CD4-positive, alpha-beta T cell (primary cell): Measurements from ENCODE around the gene CRYGS. TPM values are rescaled to one million over a fixed set of nuclear protein-coding genes. Genes with fewer than 3 reads are reported as not detected.
A peak's percentile ranks its signal among the peaks of the same experiment; 100 is the strongest.

Experiments used
- ATAC-seq: fragments of 200-7000 bp; cut with Tn5 transposase; one replicate; pipeline ENCODE4 v1.10.0; 2022; ENCODE audit warnings: mild to moderate bottlenecking; ENCODE audit not compliant: poor library complexity
- CTCF ChIA-PET: fragments of 350-600 bp; sonication (Branson Sonifier 250); formaldehyde crosslinking; loops from one replicate; lab custom pipeline; 2021; ENCODE audit warnings: antibody characterized with exemption, inconsistent platforms; lab: Charles Lee
- POLR2A ChIA-PET: fragments of 350-600 bp; sonication (Branson Sonifier 250); formaldehyde crosslinking; loops from one replicate; lab custom pipeline; 2021; ENCODE audit warnings: antibody characterized with exemption, inconsistent platforms; lab: Charles Lee
- DNase-seq, 14 experiments: peaks; one replicate each; pipeline ENCODE4 v3.0.0-alpha.2; 2013 to 2020; ENCODE audit warnings: mixed read lengths in 2 of 14
- H3K27ac ChIP-seq, 2 donors: one replicate each; pipeline versions ENCODE4 v1.5.1 to v1.7.0; 2013; ENCODE audit warnings: low read length in 2 of 2, low read depth in 1 of 2, mild to moderate bottlenecking in 1 of 2
- H3K27me3 ChIP-seq, 2 experiments: 1 replicate in 1 of 2; 2 replicates in 1 of 2; pipeline versions ENCODE4 v1.6.1 to v1.7.0; 2013; ENCODE audit warnings: low read length in 2 of 2, control low read depth in 1 of 2, mild to moderate bottlenecking in 1 of 2, moderate library complexity in 1 of 2; ENCODE audit not compliant: insufficient read depth in 2 of 2, control insufficient read depth in 1 of 2
- H3K36me3 ChIP-seq: one replicate; pipeline ENCODE4 v1.6.1; 2013; ENCODE audit warnings: low read length, control low read depth; ENCODE audit not compliant: insufficient read depth
- H3K4me1 ChIP-seq: one replicate; pipeline ENCODE4 v1.6.1; 2013; ENCODE audit warnings: low read length, control low read depth; ENCODE audit not compliant: insufficient read depth
- H3K4me3 ChIP-seq: one replicate; pipeline ENCODE4 v1.5.1; 2013; ENCODE audit warnings: mild to moderate bottlenecking, low read length, moderate library complexity
- H3K9me3 ChIP-seq, 2 experiments: 1 replicate in 1 of 2; 2 replicates in 1 of 2; pipeline versions ENCODE4 v1.6.1 to v1.7.0; 2013; ENCODE audit warnings: low read length in 2 of 2, mild to moderate bottlenecking in 2 of 2, control low read depth in 1 of 2, moderate library complexity in 1 of 2; ENCODE audit not compliant: control insufficient read depth in 1 of 2, insufficient read depth in 1 of 2
- H3K27ac Mint-ChIP-seq: one replicate; pipeline ENCODE4 v1.8.0; 2020; ENCODE audit warnings: mixed read lengths
- H3K27me3 Mint-ChIP-seq: one replicate; pipeline ENCODE4 v1.8.0; 2021; ENCODE audit warnings: mixed read lengths
- H3K36me3 Mint-ChIP-seq: one replicate; pipeline ENCODE4 v1.8.0; 2021; ENCODE audit warnings: low read depth, mixed read lengths
- H3K4me1 Mint-ChIP-seq: one replicate; pipeline ENCODE4 v1.8.0; 2021; ENCODE audit warnings: low read depth, mixed read lengths
- H3K4me3 Mint-ChIP-seq: one replicate; pipeline ENCODE4 v1.8.0; 2020; ENCODE audit warnings: mild to moderate bottlenecking, mixed read lengths
- H3K9me3 Mint-ChIP-seq: one replicate; pipeline ENCODE4 v1.8.0; 2020; ENCODE audit warnings: mixed read lengths
- CTCF ChIP-seq: fragments of 200-600 bp; IDR thresholded peaks from one replicate; pipeline ENCODE4 v1.8.0; 2022; ENCODE audit warnings: antibody characterized with exemption, mild to moderate bottlenecking
- intact Hi-C, 2 experiments: fragments of 100-400 bp; cut with DNase I in 1 of 2; cut with micrococcal nuclease in 1 of 2; formaldehyde crosslinking; loops; one replicate each; pipeline versions ENCODE4 v1.15.1 to v1.9.0; 2023 to 2025; cut with DNase I, micrococcal nuclease
- total RNA-seq, 174 experiments: library from RNA in 2 of 174; stranded (reverse) in 2 of 174; gene quantifications; one replicate each; pipeline ENCODE4 v1.2.3 and lab custom pipeline; 2021 to 2026

CRYGS gene
- total RNA-seq, 2 experiments from 2014 or later: 1.9 to 2.3 TPM

GRCh38 chr3:186590580-186591295 lies 46.6 kb upstream of the CRYGS start:
- ChIA-PET POLR2A (interaction anchor here (1.7 kb wide), 1 partner anchor 27 kb away, joined by 4 read pairs; no protein-coding TSS in a partner anchor), CTCF (interaction anchor here (0.8 to 1.8 kb wide), 2 partner anchors 18 to 26 kb away, joined by 4 read pairs; no protein-coding TSS in a partner anchor)

DNA sequence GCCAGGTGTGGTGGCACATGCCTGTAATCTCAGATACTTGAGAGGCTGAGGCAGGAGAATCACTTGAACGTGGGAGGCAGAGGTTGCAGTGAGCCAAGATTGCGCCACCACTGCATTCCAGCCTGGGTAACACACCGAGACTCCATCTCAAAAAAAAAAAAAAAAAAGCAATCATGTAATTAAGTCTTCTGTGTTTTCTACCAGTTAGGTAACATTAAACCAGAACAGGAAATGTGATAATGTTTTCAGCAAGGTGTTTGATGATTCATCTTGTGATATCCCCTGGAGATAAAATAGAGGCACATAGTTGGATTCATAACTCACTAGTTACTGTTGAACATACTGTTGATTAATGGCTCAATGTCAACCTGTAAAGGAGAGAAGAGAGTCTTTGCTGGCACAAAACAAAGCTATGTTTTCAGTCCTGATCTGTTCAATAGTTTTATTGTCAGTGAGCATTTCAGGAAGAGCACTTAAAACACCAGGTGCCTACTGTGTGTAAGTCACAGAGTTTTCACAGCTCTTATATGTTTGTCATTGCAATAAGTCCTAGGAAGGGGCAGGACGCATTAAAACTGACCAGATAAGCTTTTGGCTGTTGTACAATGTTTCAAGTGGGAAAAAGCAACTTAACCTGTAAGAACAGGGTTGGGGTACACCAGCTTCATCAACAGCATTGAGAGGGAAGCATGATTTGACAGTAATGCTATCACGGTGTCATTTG lies 45.8 kb upstream of the CRYGS start:
- no peak overlapping the region for H3K4me3 Mint-ChIP-seq
- ATAC-seq: peak; percentile 74
- no peak overlapping the region for H3K27ac ChIP-seq
- H3K36me3 ChIP-seq: peaks cover 12% of the 10 kb centered on the region
- no peak overlapping the region for H3K27ac Mint-ChIP-seq
- peaks cover 7% of the 10 kb centered on the region for H3K4me1 Mint-ChIP-seq
- CTCF ChIA-PET: interaction anchor here (0.8 to 0.9 kb wide), 2 partner anchors 19 to 523 kb away, joined by 3 to 4 read pairs; no protein-coding TSS in a partner anchor
- DNase-seq: peak in 3 of 14 experiments; percentile 34 to 47 (median 44)
- H3K4me1 ChIP-seq: peaks cover 4% of the 10 kb centered on the region
- H3K36me3 Mint-ChIP-seq: peaks cover 16% of the 10 kb centered on the region
- H3K9me3 Mint-ChIP-seq: no peaks in the 10 kb centered on the region
- TF ChIP-seq CTCF: no peak
- intact Hi-C loops: no loop called here
- no peak overlapping the region for H3K4me3 ChIP-seq
- H3K27me3 ChIP-seq: no peaks in the 10 kb centered on the region
- H3K9me3 ChIP-seq: no peaks in the 10 kb centered on the region
- H3K27me3 Mint-ChIP-seq: no peaks in the 10 kb centered on the region
- POLR2A ChIA-PET: interaction anchor here (1.7 kb wide), 1 partner anchor 28 kb away, joined by 4 read pairs; no protein-coding TSS in a partner anchor

More at GRCh38 chr3:186590580-186591295, 46.6 kb upstream of the CRYGS start:
- intact Hi-C loops: no loop called here
- Histone ChIP-seq H3K9me3 (no peaks in the 10 kb centered on the region), H3K27ac (no peak overlapping the region), H3K4me1 (peaks cover 4% of the 10 kb centered on the region), H3K36me3 (peaks cover 5% of the 10 kb centered on the region), H3K27me3 (no peaks in the 10 kb centered on the region), H3K4me3 (no peak overlapping the region)
- no peaks in the 10 kb centered on the region for H3K9me3 Mint-ChIP-seq
- H3K27me3 Mint-ChIP-seq: no peaks in the 10 kb centered on the region
- H3K36me3 Mint-ChIP-seq: peaks cover 9% of the 10 kb centered on the region
- H3K4me3 Mint-ChIP-seq: no peak overlapping the region
- H3K4me1 Mint-ChIP-seq: peaks cover 7% of the 10 kb centered on the region
- no peak for TF ChIP-seq CTCF
- ATAC-seq (no peak), DNase-seq (no peak)
- no peak overlapping the region for H3K27ac Mint-ChIP-seq

- H3K27ac ChIP-seq: no peak overlapping the region
- no peak overlapping the region for H3K4me3 ChIP-seq
- H3K27me3 ChIP-seq: no peaks in the 10 kb centered on the region
- ChIA-PET POLR2A (no interaction called here), CTCF (interaction anchor here (0.9 kb wide), 1 partner anchor 524 kb away, joined by 3 read pairs; no protein-coding TSS in a partner anchor)
- DNase-seq (no peak), ATAC-seq (no peak)
- Mint-ChIP-seq H3K27me3 (no peaks in the 10 kb centered on the region), H3K9me3 (no peaks in the 10 kb centered on the region), H3K27ac (no peak overlapping the region), H3K36me3 (peaks cover 25% of the 10 kb centered on the region), H3K4me1 (peaks cover 7% of the 10 kb centered on the region), H3K4me3 (no peak overlapping the region)
- intact Hi-C loops: no loop called here
- no peaks in the 10 kb centered on the region for H3K9me3 ChIP-seq
- H3K36me3 ChIP-seq: peaks cover 21% of the 10 kb centered on the region
- no peak for TF ChIP-seq CTCF
- H3K4me1 ChIP-seq: peaks cover 4% of the 10 kb centered on the region
Measured at GRCh38 chr3:186589121-186589520, 44.9 kb upstream of the CRYGS start.
